ENCODE measurements around the gene GTF3A.

DNA sequence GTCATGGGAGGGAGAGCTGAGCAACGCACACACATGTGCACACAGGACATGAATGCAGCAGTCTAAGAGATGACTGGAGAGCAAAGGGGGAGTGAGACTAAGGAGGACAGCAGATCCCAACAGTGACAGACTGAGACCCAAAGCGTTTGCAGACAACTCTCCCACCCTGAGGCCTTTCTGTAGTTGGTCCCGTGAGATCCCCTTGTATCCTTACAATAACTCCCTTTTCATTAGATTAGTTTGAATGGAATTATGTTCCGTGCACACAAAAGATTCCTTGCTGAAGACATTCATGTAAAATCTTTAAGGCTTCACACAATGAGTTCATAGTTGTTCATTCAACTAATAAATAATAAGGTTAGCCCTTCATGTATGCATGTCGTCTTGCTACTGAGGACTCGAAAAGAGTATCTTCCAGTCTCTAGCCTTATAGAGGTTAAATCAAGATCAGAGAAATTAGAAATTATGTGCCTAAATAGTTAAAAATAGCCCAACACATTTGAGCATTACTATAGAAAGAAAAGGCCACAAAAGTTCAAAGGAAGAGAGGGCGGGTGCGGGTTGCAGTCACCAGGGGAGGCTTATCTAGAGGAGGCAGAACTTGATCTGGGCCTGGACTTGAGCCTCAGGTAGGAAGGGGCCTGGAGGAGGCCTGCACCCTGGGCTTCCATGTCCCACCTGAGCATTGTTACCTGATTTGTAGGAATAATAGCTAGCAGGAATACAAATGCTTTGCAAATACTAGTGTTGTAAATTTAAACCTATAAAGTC, 3.1 kb upstream of the GTF3A start:
- TF ChIP-seq, protein P1, sequence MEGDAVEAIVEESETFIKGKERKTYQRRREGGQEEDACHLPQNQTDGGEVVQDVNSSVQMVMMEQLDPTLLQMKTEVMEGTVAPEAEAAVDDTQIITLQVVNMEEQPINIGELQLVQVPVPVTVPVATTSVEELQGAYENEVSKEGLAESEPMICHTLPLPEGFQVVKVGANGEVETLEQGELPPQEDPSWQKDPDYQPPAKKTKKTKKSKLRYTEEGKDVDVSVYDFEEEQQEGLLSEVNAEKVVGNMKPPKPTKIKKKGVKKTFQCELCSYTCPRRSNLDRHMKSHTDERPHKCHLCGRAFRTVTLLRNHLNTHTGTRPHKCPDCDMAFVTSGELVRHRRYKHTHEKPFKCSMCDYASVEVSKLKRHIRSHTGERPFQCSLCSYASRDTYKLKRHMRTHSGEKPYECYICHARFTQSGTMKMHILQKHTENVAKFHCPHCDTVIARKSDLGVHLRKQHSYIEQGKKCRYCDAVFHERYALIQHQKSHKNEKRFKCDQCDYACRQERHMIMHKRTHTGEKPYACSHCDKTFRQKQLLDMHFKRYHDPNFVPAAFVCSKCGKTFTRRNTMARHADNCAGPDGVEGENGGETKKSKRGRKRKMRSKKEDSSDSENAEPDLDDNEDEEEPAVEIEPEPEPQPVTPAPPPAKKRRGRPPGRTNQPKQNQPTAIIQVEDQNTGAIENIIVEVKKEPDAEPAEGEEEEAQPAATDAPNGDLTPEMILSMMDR (IDR thresholded peaks at IDR 0.05; ENCODE audit: borderline replicate concordance, extremely low read depth, low read length, poor library complexity, severe bottlenecking): no peak
- TF ChIP-seq EZH2 (IDR thresholded peaks at IDR 0.05; ENCODE audit: borderline replicate concordance, low read depth, low read length, severe bottlenecking): no peak

All from DND-41 (cell line).